Hypothalamus (tissue), 51 donors: ENCODE results near the gene TOR1AIP2.
"Not testable (repeated sequence)": the region's sequence is repeated elsewhere in the genome, so short reads cannot be mapped to it uniquely, and the experiment has no call there.

Experiments used
- DNase-seq, 51 donors: peaks; one replicate each; lab custom pipeline; 2025; lab: John Stamatoyannopoulos, UW

TOR1AIP2 gene

GRCh38 chr1:179876300-179876715, 1.3 kb downstream of the TOR1AIP2 start:
- no peak for DNase-seq

- no peak for DNase-seq
Measured at GRCh38 chr1:179875596-179876299, 1.9 kb downstream of the TOR1AIP2 start.

GRCh38 chr1:179873438-179873851, 4.2 kb downstream of the TOR1AIP2 start:
- no peak for DNase-seq

- no peak for DNase-seq
Measured at GRCh38 chr1:179872558-179872957, 5.0 kb downstream of the TOR1AIP2 start.

- DNase-seq: no peak
Measured at GRCh38 chr1:179871940-179872339, 5.7 kb downstream of the TOR1AIP2 start.

GRCh38 chr1:179870870-179871269, 6.7 kb downstream of the TOR1AIP2 start:
- no peak for DNase-seq

GRCh38 chr1:179867493-179868330, 9.9 kb downstream of the TOR1AIP2 start:
- DNase-seq: peak in 8 of 51 donors; percentile 1 to 20 (median 8)

- DNase-seq: no peak
Measured at GRCh38 chr1:179866616-179867015, 11.0 kb downstream of the TOR1AIP2 start.

GRCh38 chr1:179865377-179865776, 12.2 kb downstream of the TOR1AIP2 start:
- DNase-seq: no peak

GRCh38 chr1:179860652-179861051, 17.0 kb downstream of the TOR1AIP2 start:
- peak in 4 of 51 donors; percentile 3 to 9 (median 6) for DNase-seq

GRCh38 chr1:179857009-179857408, 20.6 kb downstream of the TOR1AIP2 start:
- no peak for DNase-seq

- no peak for DNase-seq
Measured at GRCh38 chr1:179856296-179856695, 21.3 kb downstream of the TOR1AIP2 start.

- DNase-seq: not testable (repeated sequence)
Measured at GRCh38 chr1:179855831-179856230, 21.8 kb downstream of the TOR1AIP2 start.

- DNase-seq: no peak
Measured at GRCh38 chr1:179853102-179853501, 24.5 kb downstream of the TOR1AIP2 start.

- no peak for DNase-seq
Measured at GRCh38 chr1:179848233-179848632, 29.4 kb downstream of the TOR1AIP2 start.

GRCh38 chr1:179840107-179840506, 37.5 kb downstream of the TOR1AIP2 start:
- DNase-seq: no peak

GRCh38 chr1:179836686-179837445, 40.7 kb downstream of the TOR1AIP2 start:
- not testable (repeated sequence) for DNase-seq

- no peak for DNase-seq
Measured at GRCh38 chr1:179831852-179832699, 45.5 kb downstream of the TOR1AIP2 start.

- DNase-seq: no peak
Measured at GRCh38 chr1:179831225-179831624, 46.4 kb downstream of the TOR1AIP2 start.

GRCh38 chr1:179828554-179829110, 49.0 kb downstream of the TOR1AIP2 start:
- no peak for DNase-seq
